GM10248 (cell line): ENCODE measurements around the gene HBQ1.
"Not testable (repeated sequence)": the region's sequence is repeated elsewhere in the genome, so short reads cannot be mapped to it uniquely, and the experiment has no call there.

Source experiments
- CTCF ChIA-PET: fragments of 300-600 bp; sonication (Branson Sonifier 250); formaldehyde crosslinking; extraction: SDS; loops from one replicate; lab custom pipeline; 2021; ENCODE audit warnings: antibody characterized with exemption; lab: Yijun Ruan, JAX
- POLR2A ChIA-PET: fragments of 350-650 bp; sonication (Branson Sonifier 250); formaldehyde crosslinking; extraction: SDS; loops from one replicate; lab custom pipeline; 2020; ENCODE audit warnings: antibody characterized with exemption; lab: Yijun Ruan, JAX
- DNase-seq: peaks from one replicate; pipeline ENCODE4 v3.0.0; 2012; ENCODE audit errors: extremely low spot score
- CTCF ChIP-seq: IDR thresholded peaks from 2 replicates; pipeline ENCODE4 v1.5.1; 2012; ENCODE audit warnings: mild to moderate bottlenecking, low read depth; ENCODE audit errors: extremely low read depth, missing control alignments, control extremely low read depth

The HBQ1 gene

GRCh38 chr16:152141-153128 lies 27.8 kb upstream of the HBQ1 start, which contains the start of gene HBZ:
Gene HBZ (plus strand): TSS chr16:152644. CDS start chr16:152910, 266 bp downstream.
- ChIA-PET CTCF (no interaction called here), POLR2A (no interaction called here)
- DNase-seq = no peak
- no peak for TF ChIP-seq CTCF

- POLR2A ChIA-PET, CTCF ChIA-PET, DNase-seq: not testable (repeated sequence)
Measured at GRCh38 chr16:153129-153521, 27.1 kb upstream of the HBQ1 start.

- POLR2A ChIA-PET, CTCF ChIA-PET, DNase-seq: not testable (repeated sequence)
Measured at GRCh38 chr16:153550-154216, 26.6 kb upstream of the HBQ1 start.

GRCh38 chr16:154217-155030 lies 25.8 kb upstream of the HBQ1 start:
- POLR2A ChIA-PET = no interaction called here
- CTCF ChIA-PET = no interaction called here
- peak; percentile 77 for DNase-seq
- TF ChIP-seq CTCF = no peak

- ChIA-PET POLR2A (no interaction called here), CTCF (no interaction called here)
- no peak for TF ChIP-seq CTCF
- no peak for DNase-seq
Measured at GRCh38 chr16:155031-155398, 25.2 kb upstream of the HBQ1 start.

- DNase-seq = no peak
- no peak for TF ChIP-seq CTCF
- ChIA-PET CTCF (interaction anchor here (1.0 kb wide), 1 partner anchor 23 kb away, joined by 3 read pairs; no protein-coding TSS in a partner anchor), POLR2A (no interaction called here)
Measured at GRCh38 chr16:159136-159849, 21.0 kb upstream of the HBQ1 start.

- DNase-seq, POLR2A ChIA-PET: not testable (repeated sequence)
- CTCF ChIA-PET = interaction anchor here (1.0 kb wide), 1 partner anchor 22 kb away, joined by 3 read pairs; no protein-coding TSS in a partner anchor
Measured at GRCh38 chr16:160242-160641, 20.0 kb upstream of the HBQ1 start.
